Neuronal stem cell (in vitro differentiated cells): Measurements from ENCODE around the gene MRPL37.
"Not testable (repeated sequence)": the region's sequence is repeated elsewhere in the genome, so short reads cannot be mapped to it uniquely, and the experiment has no call there.

ENCODE experiments used
- DNase-seq: peaks from one replicate; pipeline ENCODE4 v3.0.0-alpha.2; 2013; ENCODE audit warnings: low spot score
- H2AFZ ChIP-seq: one replicate; pipeline ENCODE4 v1.6.1; 2013; ENCODE audit warnings: mild to moderate bottlenecking, low read length, inconsistent platforms
- H2AK5ac ChIP-seq: 2 replicates; pipeline ENCODE4 v1.6.1; 2013; ENCODE audit warnings: low read depth, mild to moderate bottlenecking, inconsistent platforms, low read length, moderate library complexity, mixed read lengths
- H2BK120ac ChIP-seq: 2 replicates; pipeline ENCODE4 v1.6.1; 2013; ENCODE audit warnings: low read depth, mild to moderate bottlenecking, inconsistent platforms, low read length, moderate library complexity, mixed read lengths
- H2BK12ac ChIP-seq: one replicate; pipeline ENCODE4 v1.6.1; 2013; ENCODE audit warnings: low read length, inconsistent platforms
- H2BK15ac ChIP-seq: 2 replicates; pipeline ENCODE4 v1.6.1; 2013; ENCODE audit warnings: mild to moderate bottlenecking, low read length, inconsistent platforms, mixed read lengths
- H2BK5ac ChIP-seq: one replicate; pipeline ENCODE4 v1.6.1; 2013; ENCODE audit warnings: inconsistent platforms, mild to moderate bottlenecking, low read length, moderate library complexity
- H3K14ac ChIP-seq: one replicate; pipeline ENCODE4 v1.6.1; 2013; ENCODE audit warnings: low read length, inconsistent platforms
- H3K18ac ChIP-seq: 2 replicates; pipeline ENCODE4 v1.6.1; 2013; ENCODE audit warnings: low read length, inconsistent platforms
- H3K23ac ChIP-seq: 2 replicates; pipeline ENCODE4 v1.6.1; 2013; ENCODE audit warnings: low read depth, mild to moderate bottlenecking, mixed read lengths, low read length, inconsistent platforms; ENCODE audit not compliant: poor library complexity
- H3K27ac ChIP-seq: replicated peaks from 3 replicates; pipeline ENCODE4 v1.5.1; 2013; ENCODE audit warnings: low read length, inconsistent platforms
- H3K27me3 ChIP-seq, 3 experiments: 2 replicates each; pipeline ENCODE4 v1.6.1; 2013; ENCODE audit warnings: low read length in 3 of 3, mild to moderate bottlenecking in 2 of 3, inconsistent platforms in 1 of 3, low read depth in 1 of 3, mixed read lengths in 1 of 3, moderate library complexity in 1 of 3; ENCODE audit not compliant: control insufficient read depth in 3 of 3, insufficient read depth in 3 of 3
- H3K36me3 ChIP-seq, 2 donors: replicated peaks in 1 of 2; 2 replicates each; pipeline ENCODE4 v1.6.1; 2013; ENCODE audit warnings: low read length in 2 of 2; ENCODE audit not compliant: control insufficient read depth in 2 of 2, insufficient read depth in 2 of 2
- H3K4ac ChIP-seq: 2 replicates; pipeline ENCODE4 v1.6.1; 2013; ENCODE audit warnings: inconsistent platforms, mild to moderate bottlenecking, low read length, moderate library complexity
- H3K4me1 ChIP-seq, 2 donors: 1 replicate in 1 of 2; 2 replicates in 1 of 2; pipeline ENCODE4 v1.6.1; 2013; ENCODE audit warnings: low read length in 2 of 2, low read depth in 1 of 2; ENCODE audit not compliant: control insufficient read depth in 2 of 2, insufficient read depth in 1 of 2
- H3K4me2 ChIP-seq: one replicate; pipeline ENCODE4 v1.6.1; 2013; ENCODE audit warnings: mild to moderate bottlenecking, low read length, inconsistent platforms; ENCODE audit not compliant: insufficient read depth, poor library complexity, severe bottlenecking
- H3K4me3 ChIP-seq, 2 donors: 2 replicates each; pipeline ENCODE4 v1.5.1; 2013; ENCODE audit warnings: low read length in 2 of 2, mild to moderate bottlenecking in 2 of 2, inconsistent platforms in 1 of 2, moderate library complexity in 1 of 2
- H3K79me1 ChIP-seq: one replicate; pipeline ENCODE4 v1.6.1; 2013; ENCODE audit warnings: low read depth, mild to moderate bottlenecking, inconsistent platforms, low read length, moderate library complexity
- H3K9ac ChIP-seq: one replicate; pipeline ENCODE4 v1.6.1; 2013; ENCODE audit warnings: mild to moderate bottlenecking, low read depth, low read length, inconsistent platforms; ENCODE audit not compliant: poor library complexity
- H3K9me3 ChIP-seq, 2 donors: replicated peaks in 1 of 2; 2 replicates each; pipeline versions ENCODE3 to v1.6.1; 2013; ENCODE audit warnings: low read length in 2 of 2, mild to moderate bottlenecking in 2 of 2, inconsistent platforms in 1 of 2, low read depth in 1 of 2, mixed read lengths in 1 of 2, moderate library complexity in 1 of 2; ENCODE audit not compliant: control insufficient read depth in 2 of 2, insufficient read depth in 1 of 2
- H4K8ac ChIP-seq: one replicate; pipeline ENCODE4 v1.6.1; 2013; ENCODE audit warnings: low read depth, mild to moderate bottlenecking, inconsistent platforms, low read length, moderate library complexity
- H4K91ac ChIP-seq: one replicate; pipeline ENCODE4 v1.6.1; 2013; ENCODE audit warnings: low read length, low read depth, mild to moderate bottlenecking, inconsistent platforms; ENCODE audit not compliant: poor library complexity
- WGBS, 2 donors: extraction: QIAGEN DNeasy Blood & Tissue Kit; methylation state at CpG; one replicate each; pipeline ENCODE4 v1.1.7; 2013; ENCODE audit warnings: missing lambda C conversion rate in 2 of 2, mixed read lengths in 1 of 2; ENCODE audit not compliant: insufficient read length in 2 of 2, insufficient replicate concordance in 1 of 2; ENCODE audit errors: extremely low coverage in 2 of 2; 5-methylcytosine and 5-hydroxymethylcytosine counted together

Gene MRPL37

GRCh38 chr1:54228638-54229079, 28.7 kb downstream of the MRPL37 start:
- Histone ChIP-seq H2AK5ac (peak overlapping the region; percentile 41), H3K18ac (peak overlapping the region; percentile 74), H2BK5ac (no peak overlapping the region), H3K27me3 (no peaks in the 10 kb centered on the region), H4K8ac (no peak overlapping the region), H3K9me3 (no peaks in the 10 kb centered on the region), H3K79me1 (no peaks in the 10 kb centered on the region), H3K4me2 (no peak overlapping the region), H3K14ac (peak overlapping the region; percentile 58), H3K27ac (no peak overlapping the region), H3K36me3 (peaks cover 1 to 80% of the 10 kb centered on the region in 2 donors), H3K23ac (peak overlapping the region; percentile 11), H4K91ac (no peak overlapping the region), H3K4me1 (peaks cover 11 to 20% of the 10 kb centered on the region in 2 donors), H2BK15ac (no peak overlapping the region), H2BK12ac (no peak overlapping the region), H3K9ac (no peak overlapping the region), H2AFZ (no peak overlapping the region), H2BK120ac (no peak overlapping the region), H3K4me3 (no peak overlapping the region), H3K4ac (no peak overlapping the region)
- no CpG with 5 or more reads among the region's 13 CpGs for WGBS, 2 donors
- no peak for DNase-seq

GRCh38 chr1:54229281-54229891, 29.4 kb downstream of the MRPL37 start:
- Histone ChIP-seq H3K4ac (peak overlapping the region; percentile 17), H2AK5ac (no peak overlapping the region), H2BK5ac (no peak overlapping the region), H3K79me1 (no peaks in the 10 kb centered on the region), H3K4me3 (no peak overlapping the region), H2BK12ac (no peak overlapping the region), H3K4me1 (peaks cover 11 to 20% of the 10 kb centered on the region in 2 donors), H3K18ac (peak overlapping the region; percentile 51), H2BK15ac (no peak overlapping the region), H3K27ac (no peak overlapping the region), H4K8ac (peak overlapping the region; percentile 72), H3K9ac (no peak overlapping the region), H3K23ac (peak overlapping the region; percentile 11), H3K27me3 (no peaks in the 10 kb centered on the region), H2BK120ac (no peak overlapping the region), H2AFZ (no peak overlapping the region), H3K36me3 (peaks cover 1 to 76% of the 10 kb centered on the region in 2 donors), H4K91ac (no peak overlapping the region), H3K4me2 (no peak overlapping the region), H3K14ac (no peak overlapping the region), H3K9me3 (no peaks in the 10 kb centered on the region)
- DNase-seq: no peak
- no CpG with 5 or more reads among the region's 11 CpGs for WGBS, 2 donors

DNA sequence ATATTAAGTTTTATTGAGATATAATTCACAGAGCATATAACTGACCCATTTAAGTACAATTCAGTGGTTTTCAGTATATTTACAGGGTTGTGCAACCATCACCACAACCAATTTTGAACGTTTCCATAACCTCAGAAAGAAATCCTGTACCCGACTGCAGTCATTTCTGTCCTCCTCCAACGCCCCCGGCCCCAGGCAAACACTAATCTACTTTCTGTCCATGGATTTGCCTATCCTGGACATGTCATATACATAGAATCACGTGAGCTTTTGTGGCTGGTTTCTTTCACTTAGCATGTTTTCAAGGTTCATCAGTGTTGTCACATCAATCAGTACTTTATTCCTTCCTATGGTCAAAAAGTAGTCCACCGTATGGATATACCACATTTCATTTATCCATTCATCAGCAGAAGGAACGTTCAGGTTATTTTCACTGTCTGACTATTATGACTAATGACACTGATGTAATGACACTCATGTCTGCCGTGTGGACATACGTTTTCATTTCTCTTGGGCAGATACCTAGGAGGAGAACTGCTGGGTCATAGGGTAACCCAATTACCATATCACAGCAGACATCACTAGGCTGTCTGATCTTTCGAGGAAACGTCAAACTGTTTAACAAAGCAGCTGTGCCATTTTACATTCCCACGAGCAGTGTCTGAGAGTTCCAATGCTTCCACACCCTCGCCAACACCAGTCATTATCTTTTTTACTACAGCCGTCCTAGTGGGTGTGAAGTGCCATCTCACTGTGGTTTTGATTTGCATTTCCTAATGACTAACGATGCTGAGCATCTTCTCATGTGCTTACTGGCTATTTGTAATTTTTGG, 30.8 kb downstream of the MRPL37 start:
- no peak overlapping the region for H2AK5ac ChIP-seq
- no peak overlapping the region for H3K4me3 ChIP-seq
- no peak overlapping the region for H3K9ac ChIP-seq
- peaks cover 0 to 74% of the 10 kb centered on the region in 2 donors for H3K36me3 ChIP-seq
- no peak overlapping the region for H3K18ac ChIP-seq
- WGBS, 2 donors: no CpG with 5 or more reads among the region's 15 CpGs
- H3K79me1 ChIP-seq: no peaks in the 10 kb centered on the region
- no peak overlapping the region for H3K14ac ChIP-seq
- no peaks in the 10 kb centered on the region for H3K27me3 ChIP-seq
- H3K23ac ChIP-seq: no peak overlapping the region
- H3K4ac ChIP-seq: no peak overlapping the region
- H3K9me3 ChIP-seq: no peaks in the 10 kb centered on the region
- no peak overlapping the region for H4K91ac ChIP-seq
- no peak overlapping the region for H2BK5ac ChIP-seq
- H2AFZ ChIP-seq: no peak overlapping the region
- no peak overlapping the region for H4K8ac ChIP-seq
- H2BK12ac ChIP-seq: no peak overlapping the region
- no peak for DNase-seq
- no peak overlapping the region for H3K4me2 ChIP-seq
- H3K27ac ChIP-seq: no peak overlapping the region
- peaks cover 8 to 18% of the 10 kb centered on the region in 2 donors for H3K4me1 ChIP-seq
- no peak overlapping the region for H2BK120ac ChIP-seq
- no peak overlapping the region for H2BK15ac ChIP-seq

GRCh38 chr1:54233196-54233595, 33.2 kb downstream of the MRPL37 start:
- not testable (repeated sequence) for H3K4ac ChIP-seq, H3K27me3 ChIP-seq, H3K23ac ChIP-seq, H3K9me3 ChIP-seq, H2BK5ac ChIP-seq, DNase-seq, H2BK15ac ChIP-seq, H3K18ac ChIP-seq, H3K27ac ChIP-seq, H3K79me1 ChIP-seq, H3K9ac ChIP-seq, H2BK12ac ChIP-seq, H2AFZ ChIP-seq, H3K4me3 ChIP-seq, H3K14ac ChIP-seq, H4K91ac ChIP-seq, H2AK5ac ChIP-seq, H3K4me1 ChIP-seq, H4K8ac ChIP-seq, H2BK120ac ChIP-seq, H3K4me2 ChIP-seq
- peaks cover 11 to 78% of the 10 kb centered on the region in 2 donors for H3K36me3 ChIP-seq
- no CpG with 5 or more reads among the region's 33 CpGs for WGBS, 2 donors
